Right lobe of liver (tissue), 4 donors: ENCODE results near the gene BORCS5.

Experiments used
- POLR2A ChIP-seq: fragments of 450-650 bp; IDR thresholded peaks from one replicate; pipeline ENCODE4 v1.6.1; 2017; ENCODE audit warnings: antibody characterized with exemption, mild to moderate bottlenecking
- TF ChIP-seq, protein P1 (sequence below), 4 donors: fragments of 200-600 bp in 3 of 4; fragments of 450-650 bp in 1 of 4; IDR thresholded peaks; one replicate each; pipeline versions ENCODE4 v1.5.1 to v1.8.0; 2016 to 2022; ENCODE audit warnings: antibody characterized with exemption in 4 of 4, mild to moderate bottlenecking in 2 of 4
- donor health status: DM: no; HTN: no; CAD: no.
- donor health status: DM: no; HTN: no; CAD: no.
- donor health status: DM: no; HTN: yes; CAD: no.

DNA sequence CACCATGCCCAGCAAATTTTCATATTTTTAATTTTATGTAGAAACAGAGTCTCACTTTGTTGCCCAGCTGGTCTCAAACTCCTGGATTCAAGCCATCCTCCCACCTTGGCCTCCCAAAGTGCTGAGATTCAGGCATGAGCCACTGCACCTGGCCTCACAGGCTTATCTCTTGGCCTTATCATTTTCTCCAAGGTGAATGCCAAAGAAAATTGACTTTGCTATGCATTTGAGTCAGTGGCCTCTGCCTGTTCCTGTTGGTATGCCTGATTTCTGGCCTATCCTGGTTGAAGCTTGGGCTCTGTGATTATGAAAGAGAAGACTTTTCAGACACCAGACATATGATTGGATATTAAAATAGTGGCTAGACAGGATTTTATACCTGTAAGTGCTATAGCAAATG lies 41.0 kb upstream of the BORCS5 start:
- TF ChIP-seq, protein P1, sequence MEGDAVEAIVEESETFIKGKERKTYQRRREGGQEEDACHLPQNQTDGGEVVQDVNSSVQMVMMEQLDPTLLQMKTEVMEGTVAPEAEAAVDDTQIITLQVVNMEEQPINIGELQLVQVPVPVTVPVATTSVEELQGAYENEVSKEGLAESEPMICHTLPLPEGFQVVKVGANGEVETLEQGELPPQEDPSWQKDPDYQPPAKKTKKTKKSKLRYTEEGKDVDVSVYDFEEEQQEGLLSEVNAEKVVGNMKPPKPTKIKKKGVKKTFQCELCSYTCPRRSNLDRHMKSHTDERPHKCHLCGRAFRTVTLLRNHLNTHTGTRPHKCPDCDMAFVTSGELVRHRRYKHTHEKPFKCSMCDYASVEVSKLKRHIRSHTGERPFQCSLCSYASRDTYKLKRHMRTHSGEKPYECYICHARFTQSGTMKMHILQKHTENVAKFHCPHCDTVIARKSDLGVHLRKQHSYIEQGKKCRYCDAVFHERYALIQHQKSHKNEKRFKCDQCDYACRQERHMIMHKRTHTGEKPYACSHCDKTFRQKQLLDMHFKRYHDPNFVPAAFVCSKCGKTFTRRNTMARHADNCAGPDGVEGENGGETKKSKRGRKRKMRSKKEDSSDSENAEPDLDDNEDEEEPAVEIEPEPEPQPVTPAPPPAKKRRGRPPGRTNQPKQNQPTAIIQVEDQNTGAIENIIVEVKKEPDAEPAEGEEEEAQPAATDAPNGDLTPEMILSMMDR (IDR thresholded peaks at IDR 0.05), result no peak
- no peak for TF ChIP-seq POLR2A
